WTC11 (cell line): ENCODE data around the gene CACNG4. TPM values are rescaled to one million over a fixed set of nuclear protein-coding genes. Genes with fewer than 3 reads are reported as not detected.

ENCODE experiments used
- ATAC-seq: fragments of 200-7000 bp; cut with Tn5 transposase; 2 replicates; pipeline ENCODE4 v1.10.0; 2021; ENCODE audit warnings: mild to moderate bottlenecking, moderate library complexity
- CTCF ChIA-PET: fragments of 300-600 bp; sonication (Branson Sonifier 250); formaldehyde crosslinking; loops from one replicate; lab custom pipeline; 2021; ENCODE audit warnings: antibody characterized with exemption; lab: Charles Lee
- POLR2A ChIA-PET: fragments of 350-600 bp; sonication (Branson Sonifier 250); formaldehyde crosslinking; loops from one replicate; lab custom pipeline; 2021; ENCODE audit warnings: antibody characterized with exemption; lab: Charles Lee
- DNase-seq: peaks from one replicate; pipeline ENCODE4 v3.0.0; 2021; ENCODE audit warnings: low spot score
- H3K27ac Mint-ChIP-seq: 2 replicates; pipeline ENCODE4 v1.8.0; 2021; ENCODE audit warnings: mixed read lengths
- H3K27me3 Mint-ChIP-seq: 2 replicates; pipeline ENCODE4 v1.8.0; 2021; ENCODE audit warnings: low read depth, mild to moderate bottlenecking, moderate library complexity, mixed read lengths
- H3K36me3 Mint-ChIP-seq: 2 replicates; pipeline ENCODE4 v1.8.0; 2021; ENCODE audit warnings: mixed read lengths
- H3K4me1 Mint-ChIP-seq: 2 replicates; pipeline ENCODE4 v1.8.0; 2022; ENCODE audit warnings: mixed read lengths
- H3K4me3 Mint-ChIP-seq: 2 replicates; pipeline ENCODE4 v1.8.0; 2021; ENCODE audit warnings: mild to moderate bottlenecking, moderate library complexity, mixed read lengths
- H3K9me3 Mint-ChIP-seq: 2 replicates; pipeline ENCODE4 v1.8.0; 2021; ENCODE audit warnings: mixed read lengths
- ATF1 ChIP-seq: sonication (generic); formaldehyde crosslinking; IDR thresholded peaks from 2 replicates; pipeline ENCODE4 v1.8.1; 2023; ENCODE audit warnings: mild to moderate bottlenecking, moderate library complexity, missing genetic modification reagents
- ATF3 ChIP-seq: sonication (generic); formaldehyde crosslinking; conservative IDR thresholded peaks from 2 replicates; pipeline ENCODE4 v1.8.1; 2022; ENCODE audit warnings: mild to moderate bottlenecking, missing genetic modification reagents
- CREM ChIP-seq: sonication (generic); formaldehyde crosslinking; IDR thresholded peaks from 2 replicates; pipeline ENCODE4 v1.8.1; 2022; ENCODE audit warnings: mild to moderate bottlenecking, missing genetic modification reagents, moderate library complexity
- E2F5 ChIP-seq: sonication (generic); formaldehyde crosslinking; IDR thresholded peaks from 2 replicates; pipeline ENCODE4 v1.8.1; 2022; ENCODE audit warnings: mild to moderate bottlenecking, moderate library complexity, missing genetic modification reagents
- EMX1 ChIP-seq: fragments of 250-450 bp; sonication (Bioruptor Pico); IDR thresholded peaks from 2 replicates; pipeline ENCODE4 v1.8.0; 2021; ENCODE audit warnings: mild to moderate bottlenecking
- ETV6 ChIP-seq: sonication (generic); formaldehyde crosslinking; IDR thresholded peaks from 2 replicates; pipeline ENCODE4 v1.8.1; 2022; ENCODE audit warnings: mild to moderate bottlenecking, missing genetic modification reagents
- IRF1 ChIP-seq: sonication (generic); formaldehyde crosslinking; IDR thresholded peaks from 2 replicates; pipeline ENCODE4 v1.8.0; 2023; ENCODE audit warnings: missing genetic modification reagents
- JAZF1 ChIP-seq: fragments of 250-450 bp; sonication (Bioruptor Pico); IDR thresholded peaks from 2 replicates; pipeline ENCODE4 v1.9.0; 2021; ENCODE audit warnings: moderate library complexity, mild to moderate bottlenecking, inconsistent platforms
- MAX ChIP-seq: sonication (generic); formaldehyde crosslinking; IDR thresholded peaks from 2 replicates; pipeline ENCODE4 v1.8.0; 2022; ENCODE audit warnings: mild to moderate bottlenecking, missing genetic modification reagents
- MXD4 ChIP-seq: fragments of 250-450 bp; sonication (Bioruptor Pico); IDR thresholded peaks from 2 replicates; pipeline ENCODE4 v1.8.0; 2021; ENCODE audit warnings: mild to moderate bottlenecking, moderate library complexity, borderline replicate concordance
- MYBL2 ChIP-seq: sonication (generic); formaldehyde crosslinking; IDR thresholded peaks from 2 replicates; pipeline ENCODE4 v1.8.1; 2023; ENCODE audit warnings: mild to moderate bottlenecking, moderate library complexity, missing genetic modification reagents
- PREB ChIP-seq: sonication (generic); formaldehyde crosslinking; IDR thresholded peaks from 2 replicates; pipeline ENCODE4 v1.8.1; 2022; ENCODE audit warnings: mild to moderate bottlenecking, missing genetic modification reagents, moderate library complexity, borderline replicate concordance
- PRRX2 ChIP-seq: fragments of 250-450 bp; sonication (Bioruptor Pico); IDR thresholded peaks from 2 replicates; pipeline ENCODE4 v1.8.0; 2021; ENCODE audit warnings: mild to moderate bottlenecking
- RORB ChIP-seq: fragments of 250-450 bp; sonication (Bioruptor Pico); IDR thresholded peaks from 2 replicates; pipeline ENCODE4 v1.9.0; 2021; ENCODE audit warnings: mild to moderate bottlenecking
- SMAD3 ChIP-seq: sonication (generic); formaldehyde crosslinking; IDR thresholded peaks from 2 replicates; pipeline ENCODE4 v1.8.0; 2022; ENCODE audit warnings: missing genetic modification reagents, mild to moderate bottlenecking, borderline replicate concordance
- SMAD4 ChIP-seq: sonication (generic); formaldehyde crosslinking; IDR thresholded peaks from 2 replicates; pipeline ENCODE4 v1.8.0; 2022; ENCODE audit warnings: mild to moderate bottlenecking, missing genetic modification reagents
- TEAD1 ChIP-seq: sonication (generic); formaldehyde crosslinking; IDR thresholded peaks from 2 replicates; pipeline ENCODE4 v1.8.0; 2022; ENCODE audit warnings: mild to moderate bottlenecking, missing genetic modification reagents
- ZMAT4 ChIP-seq: fragments of 250-450 bp; sonication (Bioruptor Pico); IDR thresholded peaks from 2 replicates; pipeline ENCODE4 v1.9.0; 2021; ENCODE audit warnings: mild to moderate bottlenecking
- ZNF281 ChIP-seq: sonication (generic); formaldehyde crosslinking; IDR thresholded peaks from 2 replicates; pipeline ENCODE4 v1.8.0; 2023; ENCODE audit warnings: mild to moderate bottlenecking, missing genetic modification reagents
- ZNF317 ChIP-seq: sonication (generic); formaldehyde crosslinking; IDR thresholded peaks from 2 replicates; pipeline ENCODE4 v1.8.1; 2023; ENCODE audit warnings: low read depth, mild to moderate bottlenecking, moderate library complexity, missing genetic modification reagents, borderline replicate concordance
- ZNF416 ChIP-seq: fragments of 250-450 bp; sonication (Bioruptor Pico); IDR thresholded peaks from 2 replicates; pipeline ENCODE4 v1.9.0; 2021; ENCODE audit warnings: mild to moderate bottlenecking, inconsistent platforms
- ZNF512 ChIP-seq: sonication (generic); formaldehyde crosslinking; IDR thresholded peaks from 2 replicates; pipeline ENCODE4 v1.8.1; 2022; ENCODE audit warnings: missing genetic modification reagents, borderline replicate concordance
- total RNA-seq: library from RNA; stranded (reverse); gene quantifications from 3 replicates; pipeline ENCODE4 v1.2.3, GENCODE V29; 2021

CACNG4 gene
- total RNA-seq, 1 experiment from 2014 or later: 3.4 TPM

- peaks cover 14% of the 10 kb centered on the region for H3K9me3 Mint-ChIP-seq
- H3K27me3 Mint-ChIP-seq: no peaks in the 10 kb centered on the region
- TF ChIP-seq ZNF416 (no peak), PRRX2 (CRISPR knock-in tag) (no peak), ETV6 (CRISPR knock-in tag) (no peak), MAX (CRISPR knock-in tag) (no peak), ZNF317 (CRISPR knock-in tag) (no peak), SMAD3 (CRISPR knock-in tag) (no peak), SMAD4 (CRISPR knock-in tag) (no peak), ZNF281 (no peak), TEAD1 (CRISPR knock-in tag) (no peak), MXD4 (CRISPR knock-in tag) (no peak)
- no peak overlapping the region for H3K4me3 Mint-ChIP-seq
- no peaks in the 10 kb centered on the region; the same call in 1 of the 2 replicates for H3K36me3 Mint-ChIP-seq
- POLR2A ChIA-PET: no interaction called here
- DNase-seq (no peak), ATAC-seq (no peak)
- H3K27ac Mint-ChIP-seq: no peak overlapping the region
- CTCF ChIA-PET: no interaction called here
- no peaks in the 10 kb centered on the region for H3K4me1 Mint-ChIP-seq
These were observed 94.9 kb downstream of the CACNG4 start for GRCh38 chr17:67059372-67059771.

GRCh38 chr17:67063141-67063540 lies 98.6 kb downstream of the CACNG4 start:
- Mint-ChIP-seq H3K4me1 (peaks cover 8% of the 10 kb centered on the region), H3K4me3 (no peak overlapping the region)
- POLR2A ChIA-PET: no interaction called here

GRCh38 chr17:67066717-67067116 lies 102.2 kb downstream of the CACNG4 start:
- Mint-ChIP-seq H3K36me3 (no peaks in the 10 kb centered on the region), H3K4me1 (peaks cover 9% of the 10 kb centered on the region), H3K4me3 (no peak overlapping the region), H3K27ac (no peak overlapping the region), H3K27me3 (no peaks in the 10 kb centered on the region), H3K9me3 (peaks cover 8% of the 10 kb centered on the region)
- ChIA-PET CTCF (no interaction called here), POLR2A (interaction anchor here (0.5 kb wide), 1 partner anchor 188 kb away, joined by 4 read pairs; no protein-coding TSS in a partner anchor)
- no peak for ATAC-seq
- no peak for DNase-seq
- TF ChIP-seq RORB (CRISPR knock-in tag) (no peak), JAZF1 (CRISPR knock-in tag) (no peak), PREB (CRISPR knock-in tag) (no peak), MYBL2 (CRISPR knock-in tag) (no peak), IRF1 (CRISPR knock-in tag) (no peak), ATF3 (CRISPR knock-in tag) (no peak), CREM (CRISPR knock-in tag) (no peak), ZNF416 (no peak), EMX1 (CRISPR knock-in tag) (no peak), ZNF512 (CRISPR knock-in tag) (no peak)

More at GRCh38 chr17:67063141-67063540, 98.6 kb downstream of the CACNG4 start:
- Mint-ChIP-seq H3K9me3 (peaks cover 14% of the 10 kb centered on the region), H3K27me3 (no peaks in the 10 kb centered on the region), H3K27ac (0 out of 2 replicates have a peak overlapping the region, but pooled peaks have one; percentile 0), H3K36me3 (no peaks in the 10 kb centered on the region; the same call in 1 of the 2 replicates)
- ATAC-seq: no peak
- no peak for DNase-seq
- no peak for TF ChIP-seq E2F5 (CRISPR knock-in tag)
- TF ChIP-seq ZMAT4 (CRISPR knock-in tag): no peak
- TF ChIP-seq ATF1 (CRISPR knock-in tag): no peak
- no peak for TF ChIP-seq IRF1 (CRISPR knock-in tag)
- CTCF ChIA-PET: interaction anchor here (0.6 kb wide), 1 partner anchor 13 kb away, joined by 3 read pairs; no protein-coding TSS in a partner anchor
